NCI-H1092 treated with DMSO at 0.1 percent for 48 hours (cell line): Measurements from ENCODE around the gene COL26A1.
"Not testable (repeated sequence)": the region's sequence is repeated elsewhere in the genome, so short reads cannot be mapped to it uniquely, and the experiment has no call there.

Experiments
- DNase-seq: peaks from one replicate; lab custom pipeline; 2025; lab: John Stamatoyannopoulos, UW

COL26A1 gene

DNA sequence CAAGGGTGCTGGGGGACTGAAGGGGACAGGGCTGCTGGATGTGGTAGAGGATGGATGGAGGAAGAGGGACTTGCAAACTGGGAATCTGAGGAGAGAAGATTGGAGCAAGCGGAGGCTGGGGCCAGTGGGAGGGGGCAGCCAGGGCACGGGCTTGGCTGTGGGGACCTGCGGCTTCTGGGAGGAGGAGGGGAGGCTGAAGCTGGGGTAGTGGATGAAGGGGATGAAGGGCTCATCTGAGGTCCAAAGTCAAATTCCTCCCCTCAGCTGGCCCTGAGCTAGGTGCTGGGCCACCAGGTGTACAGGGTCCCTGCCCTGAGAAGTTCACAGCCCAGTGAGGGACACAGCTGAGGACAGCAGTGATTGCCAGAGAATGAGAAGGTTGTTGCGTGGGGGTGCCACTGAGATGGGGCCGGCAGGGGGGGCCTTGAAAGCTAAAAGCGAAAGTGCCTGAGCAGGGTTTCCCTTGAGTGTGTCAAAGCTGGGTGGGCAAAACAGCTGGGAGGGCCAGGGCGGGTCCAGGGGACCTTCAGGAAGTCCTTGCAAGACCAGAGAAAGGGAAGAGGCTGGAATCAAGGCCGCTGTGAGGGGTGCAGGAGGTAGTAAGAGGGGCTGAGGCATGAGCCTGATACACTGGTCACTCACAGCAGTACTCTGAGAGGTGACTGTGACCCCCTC is 191.2 kb downstream of the COL26A1 start:
- DNase-seq = no peak

DNA sequence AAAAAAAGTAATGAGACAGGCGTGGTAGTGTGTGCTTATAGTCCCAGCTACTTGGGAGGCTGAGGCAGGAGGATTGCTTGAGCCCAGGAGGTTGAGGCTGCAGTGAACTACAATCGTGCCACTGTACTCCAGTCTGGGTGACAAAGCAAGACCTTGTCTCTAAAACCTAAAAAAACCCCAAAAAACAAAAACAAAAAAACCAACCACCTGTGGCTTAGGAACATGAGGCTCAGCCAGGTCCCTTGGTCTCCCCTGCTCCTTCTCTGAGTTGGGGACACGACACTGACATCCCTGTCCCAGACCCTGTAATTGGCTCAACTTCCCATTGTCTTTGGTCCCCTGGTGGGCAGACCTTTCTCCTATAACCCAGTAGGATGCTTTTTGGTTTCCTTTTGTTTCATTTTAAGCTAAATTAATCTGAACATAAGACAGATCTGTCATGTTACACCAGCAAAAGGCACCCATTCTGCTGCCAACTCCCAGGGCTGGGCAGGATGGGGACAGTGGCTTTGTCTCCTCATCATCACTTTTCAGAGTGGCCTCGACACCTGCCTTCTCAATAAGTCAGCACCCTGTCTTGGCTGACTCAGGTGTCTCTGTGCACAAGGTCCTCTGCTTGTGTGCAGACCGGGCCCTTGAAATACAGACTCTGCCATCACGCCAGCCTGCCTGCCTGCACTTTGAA is 192.1 kb downstream of the COL26A1 start:
- DNase-seq = no peak

DNA sequence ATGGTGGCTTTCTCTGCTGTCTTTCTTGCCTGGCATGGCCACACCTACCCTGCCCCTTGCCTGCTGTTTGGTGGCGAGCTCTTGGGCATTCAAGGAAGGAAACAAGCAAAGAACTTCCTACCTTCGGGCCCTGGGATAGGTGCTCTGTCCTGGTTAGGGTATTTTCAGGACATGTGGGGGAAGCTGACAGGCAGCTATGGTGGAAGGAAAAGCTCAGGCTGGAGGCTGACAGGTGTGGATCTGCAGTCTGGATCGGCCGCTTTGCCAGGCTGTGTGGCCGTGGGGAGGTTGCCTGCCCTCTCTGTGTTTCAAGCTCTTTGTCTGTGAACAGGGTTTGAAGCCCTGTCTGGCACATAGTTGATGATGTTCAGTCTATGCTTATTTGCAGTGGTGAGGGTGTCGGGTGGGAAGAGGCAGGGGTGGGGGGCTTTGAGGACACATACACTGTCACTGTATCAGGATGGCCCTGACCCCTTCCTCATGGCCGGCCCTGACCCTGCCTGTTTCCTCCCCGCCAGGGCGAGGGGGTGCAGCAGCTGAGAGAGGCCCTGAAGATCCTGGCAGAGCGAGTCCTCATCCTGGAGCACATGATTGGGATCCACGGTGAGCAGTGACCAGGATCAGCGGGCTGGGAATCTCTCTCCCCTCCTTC is 192.7 kb downstream of the COL26A1 start:
- DNase-seq = no peak

DNA sequence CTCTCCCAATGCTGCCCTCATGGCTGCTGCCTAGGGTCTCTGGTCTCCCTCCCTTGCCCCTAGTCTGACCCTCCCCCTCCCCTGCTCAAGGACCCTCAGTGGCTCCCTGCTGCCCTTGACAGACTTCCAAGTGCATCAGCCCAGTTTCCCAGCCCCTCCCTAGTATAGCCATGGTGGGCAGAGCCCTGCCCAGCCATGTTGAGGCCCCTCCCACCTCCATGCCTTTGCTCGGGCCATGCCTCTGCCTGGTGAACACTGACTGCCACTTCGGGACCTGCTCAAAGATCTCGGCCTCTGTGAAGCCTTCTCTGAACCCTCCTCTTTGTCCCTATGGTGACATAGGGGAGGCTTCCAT is 193.2 kb downstream of the COL26A1 start:
- DNase-seq = no peak

DNA sequence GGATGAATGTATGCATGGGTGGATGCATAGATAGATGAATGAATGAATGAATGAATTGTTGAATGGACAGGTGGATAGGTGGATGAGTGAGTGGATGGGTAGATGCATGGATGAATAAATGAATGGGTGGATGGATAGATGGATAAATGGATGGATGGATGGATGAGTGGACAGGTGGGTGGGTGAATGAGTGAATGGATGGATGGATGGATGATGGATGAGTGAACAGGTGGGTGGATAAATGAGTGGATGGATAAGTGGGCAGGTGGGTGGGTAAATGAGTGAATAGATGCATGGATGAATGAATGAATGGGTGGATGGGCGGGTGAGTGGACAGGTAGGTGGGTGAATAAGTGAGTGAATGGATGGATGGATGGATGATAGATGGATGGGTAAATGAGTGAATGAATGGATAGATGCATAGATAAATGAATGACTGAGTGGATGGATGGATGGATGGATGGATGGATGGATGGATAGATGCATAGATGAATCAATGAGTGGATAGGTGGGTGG is 193.8 kb downstream of the COL26A1 start:
- no peak for DNase-seq

DNA sequence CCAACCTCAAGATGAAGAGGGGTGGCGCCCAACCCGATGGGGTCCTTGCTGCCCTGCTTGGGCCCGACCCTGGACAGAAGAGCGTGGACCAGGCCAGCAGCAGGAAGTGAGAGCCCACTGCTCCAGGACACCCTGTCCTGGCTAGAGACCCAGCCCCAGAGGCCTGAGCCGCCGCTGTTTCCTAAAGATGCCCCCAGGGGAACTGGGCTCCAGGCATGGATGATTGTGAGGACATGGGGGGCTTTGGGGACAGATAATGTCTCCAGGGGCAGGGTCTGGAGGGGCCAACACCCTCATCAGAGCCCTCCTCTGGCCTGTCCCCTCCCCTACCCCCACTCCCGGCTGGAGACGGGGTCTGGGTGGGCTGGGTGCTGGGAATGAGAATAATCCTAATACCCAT is 194.7 kb downstream of the COL26A1 start:
- no peak for DNase-seq

DNA sequence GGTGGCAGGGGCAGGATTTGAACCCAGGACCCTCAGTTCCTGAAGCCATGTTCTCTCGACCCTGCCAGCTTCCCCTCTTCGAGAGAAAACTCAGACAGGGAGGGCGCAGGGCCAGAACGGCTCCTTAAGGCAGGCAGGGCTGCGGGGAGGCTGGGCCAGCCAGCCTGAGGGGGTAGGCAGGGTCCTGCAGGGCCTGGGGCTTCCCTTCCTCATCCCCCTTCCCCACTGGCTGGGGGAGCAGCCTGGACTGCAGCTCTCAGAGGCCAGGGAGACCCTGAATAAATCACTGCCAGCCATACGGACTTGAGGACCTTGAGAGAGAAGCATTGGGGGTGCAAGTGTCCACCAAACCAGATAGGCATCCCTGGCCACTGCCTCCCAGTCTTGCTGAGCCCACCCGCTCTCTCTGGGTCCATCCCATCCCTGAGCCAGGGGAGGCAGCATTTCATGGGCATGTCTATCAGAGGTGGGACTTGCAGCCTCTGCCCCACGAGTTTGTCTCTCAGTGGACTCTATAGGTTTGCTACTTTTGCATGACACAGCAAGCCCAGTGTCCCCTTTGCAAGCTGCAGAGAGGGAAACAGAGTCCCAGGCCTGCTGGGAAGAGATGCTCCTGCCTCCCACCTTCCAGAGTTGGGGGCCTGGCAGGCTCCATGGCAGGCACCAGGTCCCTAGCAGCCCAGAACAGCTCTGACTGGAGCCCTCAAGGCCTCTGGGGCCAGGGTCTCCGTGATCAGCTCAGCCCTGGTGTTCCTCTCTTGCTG is 195.5 kb downstream of the COL26A1 start:
- DNase-seq = no peak

DNA sequence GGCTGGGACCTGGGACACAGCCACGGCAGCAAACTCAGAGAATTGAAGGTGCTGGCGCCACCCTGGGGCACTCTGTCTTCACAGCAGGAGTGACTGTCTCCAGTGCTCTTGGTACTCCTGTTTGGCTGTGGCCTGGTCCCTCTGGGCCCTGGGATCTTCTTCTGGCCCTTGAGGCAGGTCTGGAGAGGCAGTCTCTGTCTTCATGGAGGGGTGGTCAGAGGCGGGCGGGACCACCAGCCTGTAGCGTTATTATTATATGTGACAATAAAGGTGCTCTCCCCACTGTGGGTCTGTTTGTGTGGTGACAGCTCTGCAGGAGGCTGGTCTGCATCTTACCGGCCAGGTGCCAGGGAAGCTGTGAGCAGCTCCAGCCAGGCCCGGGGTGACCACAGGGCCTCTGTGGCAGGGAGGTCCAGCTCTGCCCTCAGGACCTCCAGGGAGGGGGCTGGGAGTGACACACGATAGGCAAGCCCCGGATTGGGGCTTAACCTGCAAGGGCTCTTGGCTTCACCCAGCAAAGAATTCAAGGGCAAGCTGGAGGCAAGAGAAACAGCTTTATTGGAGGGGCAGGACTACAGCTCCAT is 196.2 kb downstream of the COL26A1 start:
- DNase-seq = no peak

DNA sequence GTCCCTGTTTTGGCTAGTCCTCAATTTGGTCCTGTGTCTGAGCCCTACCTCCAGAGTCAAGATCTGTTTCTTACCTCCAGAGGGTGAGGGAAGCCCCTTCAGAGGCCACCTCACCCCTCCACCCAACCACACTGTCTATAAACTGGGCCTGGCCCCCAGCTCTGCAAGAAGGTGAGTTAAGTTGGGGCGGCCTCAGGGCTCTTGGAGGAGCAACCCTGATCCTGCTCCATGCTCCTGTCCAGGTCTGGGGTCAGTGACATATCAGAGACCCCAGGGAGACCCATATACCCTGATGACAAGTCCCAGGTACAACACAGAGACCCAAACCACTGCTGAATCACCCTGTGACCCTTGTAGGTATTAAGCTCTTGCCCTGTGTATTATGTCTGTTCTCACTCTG is 196.9 kb downstream of the COL26A1 start:
- no peak for DNase-seq

DNA sequence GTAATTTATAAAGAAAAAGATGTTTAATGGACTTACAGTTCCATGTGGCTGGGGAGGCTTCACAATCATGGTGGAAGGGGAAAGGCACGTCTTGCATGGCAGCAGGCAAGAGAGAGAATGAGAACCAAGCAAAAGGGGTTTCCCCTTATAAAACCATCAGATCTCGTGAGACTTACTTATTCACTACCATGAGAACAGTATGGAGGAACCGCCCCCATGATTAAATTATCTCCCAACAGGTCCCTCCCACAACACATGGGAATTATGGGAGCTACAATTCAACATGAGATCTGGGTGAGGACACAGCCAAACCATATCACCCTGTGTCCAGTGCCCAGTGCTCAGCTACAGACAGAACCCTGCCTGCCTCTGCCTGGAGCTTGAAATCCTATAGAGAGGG is 197.3 kb downstream of the COL26A1 start:
- DNase-seq = not testable (repeated sequence)

DNA sequence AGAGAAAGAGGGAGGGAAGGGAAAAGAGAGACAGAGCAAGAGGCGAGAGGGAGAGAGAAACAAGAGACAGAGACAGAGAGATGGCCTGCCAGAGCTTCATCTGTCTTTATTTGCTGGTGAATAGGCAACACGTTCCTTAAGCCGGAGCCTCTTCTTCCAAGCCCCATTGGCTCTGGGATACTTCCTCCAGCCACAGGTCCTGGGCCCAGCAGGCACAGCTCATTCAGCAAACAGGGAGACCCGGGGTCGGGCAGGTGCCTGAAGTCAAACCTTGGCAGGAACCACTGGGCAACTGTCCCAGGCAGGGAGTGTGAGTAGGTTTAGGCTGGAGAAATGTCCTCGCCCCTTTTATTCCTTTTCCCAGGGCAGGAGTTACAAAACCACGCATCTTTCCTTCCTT is 198.2 kb downstream of the COL26A1 start:
- no peak for DNase-seq

DNA sequence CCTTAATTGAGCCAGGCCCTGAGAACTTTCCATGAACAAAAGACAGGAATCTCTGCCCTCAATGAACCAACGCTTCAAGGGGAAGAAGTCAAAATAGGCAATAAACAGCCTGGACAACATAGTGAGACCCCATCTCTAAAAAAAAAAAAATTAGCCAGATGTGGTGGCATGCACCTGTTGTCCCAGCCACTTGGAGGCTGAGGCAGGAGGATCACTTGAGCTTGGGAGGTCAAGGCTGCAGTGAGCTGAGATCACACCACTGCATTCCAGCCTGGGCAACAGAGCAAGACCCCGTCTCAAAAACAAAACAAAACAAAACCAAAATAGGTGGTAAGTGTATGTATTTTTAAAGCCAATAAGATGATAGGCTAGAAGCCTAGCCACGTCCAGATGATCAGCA is 198.6 kb downstream of the COL26A1 start:
- DNase-seq = not testable (repeated sequence)

DNA sequence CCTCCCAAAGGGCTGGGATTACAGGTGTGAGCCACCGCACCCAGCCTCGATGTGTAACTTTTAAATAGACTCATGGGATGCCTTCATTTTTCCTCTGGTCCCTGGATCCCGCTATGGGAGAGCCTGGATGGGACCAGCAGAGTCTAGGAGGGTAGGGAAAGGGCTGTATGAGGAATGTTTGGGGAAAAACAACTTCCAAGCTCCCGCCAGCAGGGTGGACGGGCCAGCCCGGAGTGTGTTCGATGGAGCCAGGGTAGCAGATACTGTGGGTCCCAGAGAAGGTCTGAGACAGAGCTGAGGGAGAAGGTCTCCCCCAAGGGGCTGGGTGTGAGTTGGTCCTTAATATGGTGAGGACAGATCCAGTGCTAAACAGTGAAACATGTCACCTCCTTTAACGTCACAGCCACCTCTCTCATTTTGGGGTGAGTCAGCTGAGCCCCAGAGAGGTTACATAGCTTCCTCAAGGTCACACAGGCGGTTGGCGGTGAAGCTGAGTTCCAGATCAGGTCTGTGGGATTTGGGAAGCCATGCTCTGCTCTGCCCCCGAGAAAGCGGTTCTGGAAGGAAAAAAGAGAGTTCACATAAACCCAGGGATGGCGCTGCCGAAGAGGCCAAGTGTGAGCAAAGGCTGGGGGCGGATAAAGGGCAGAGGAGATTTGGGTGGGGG is 200.0 kb downstream of the COL26A1 start:
- DNase-seq = no peak

DNA sequence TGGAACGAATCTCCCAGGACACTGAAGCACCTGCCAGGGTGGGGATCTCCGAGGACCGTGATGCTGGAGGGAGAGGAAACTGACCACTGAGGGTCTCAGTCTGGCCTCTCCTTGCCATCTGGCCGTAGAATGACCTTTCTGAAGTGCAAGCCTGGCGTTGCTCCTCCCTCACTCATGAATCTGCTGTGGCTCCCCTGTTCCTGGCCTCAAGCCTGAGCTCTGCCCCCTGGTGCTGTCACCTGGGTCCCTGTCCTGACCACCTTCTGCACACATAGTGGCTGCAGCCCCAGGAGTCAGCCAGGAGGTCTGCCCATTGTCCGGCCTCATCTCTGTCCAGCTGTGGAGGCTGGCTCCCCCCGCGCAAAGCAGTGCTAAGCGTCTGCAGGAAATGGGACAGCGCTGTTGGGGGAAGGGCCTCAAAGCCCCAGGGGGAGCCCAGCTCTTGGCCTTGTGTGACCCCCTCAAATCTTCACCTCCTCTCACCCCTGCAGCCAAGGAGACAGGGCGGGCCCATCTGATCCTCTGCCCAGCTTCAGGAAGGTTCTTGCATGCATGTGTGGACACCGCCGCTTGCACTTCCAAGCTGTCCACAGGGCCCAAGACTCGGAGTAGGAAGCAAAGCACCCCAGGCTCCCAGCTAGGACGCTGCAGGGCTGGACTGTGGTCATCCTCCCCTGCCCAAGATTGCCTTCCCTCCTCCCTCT is 200.7 kb downstream of the COL26A1 start:
- DNase-seq = no peak

DNA sequence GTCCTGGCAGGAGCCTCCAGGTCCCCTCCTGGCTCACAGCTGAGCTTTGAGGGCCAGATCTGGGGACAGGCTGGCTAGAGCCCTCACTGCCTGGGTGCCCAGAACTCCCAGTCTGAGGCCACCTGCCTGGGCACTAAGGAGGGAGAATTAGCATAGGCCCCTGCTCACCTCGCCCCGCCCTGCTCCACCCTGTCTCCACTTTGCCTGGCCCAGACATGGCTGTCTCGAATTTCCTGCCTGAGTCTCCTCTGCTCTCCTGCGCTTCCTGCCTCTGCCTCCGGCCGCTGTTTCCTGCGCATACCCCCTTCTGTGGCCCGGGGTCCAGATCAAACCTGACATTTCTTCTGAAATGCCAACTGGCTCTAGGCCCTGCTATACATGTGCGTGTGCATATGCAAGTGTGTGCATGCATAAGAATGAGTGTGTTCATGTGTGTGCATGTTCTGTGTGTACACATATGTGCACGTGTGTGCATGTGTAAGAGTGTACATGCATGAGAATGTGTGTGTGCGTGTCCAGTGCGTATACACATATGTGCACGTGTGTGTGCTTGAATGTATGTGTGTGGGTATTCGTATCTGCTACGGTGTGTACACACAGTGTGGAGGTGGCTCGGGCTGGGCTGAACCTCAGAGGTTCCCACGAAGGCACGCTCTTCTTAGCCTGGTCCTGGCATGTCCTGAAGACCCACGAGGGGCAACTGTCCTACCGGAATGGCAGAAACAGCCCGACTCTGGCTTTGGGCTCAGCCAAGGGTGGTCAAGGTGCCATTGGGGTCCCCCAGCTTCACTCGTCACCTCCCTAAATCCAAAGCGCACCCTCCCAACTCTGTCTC is 201.5 kb downstream of the COL26A1 start:
- DNase-seq = no peak

DNA sequence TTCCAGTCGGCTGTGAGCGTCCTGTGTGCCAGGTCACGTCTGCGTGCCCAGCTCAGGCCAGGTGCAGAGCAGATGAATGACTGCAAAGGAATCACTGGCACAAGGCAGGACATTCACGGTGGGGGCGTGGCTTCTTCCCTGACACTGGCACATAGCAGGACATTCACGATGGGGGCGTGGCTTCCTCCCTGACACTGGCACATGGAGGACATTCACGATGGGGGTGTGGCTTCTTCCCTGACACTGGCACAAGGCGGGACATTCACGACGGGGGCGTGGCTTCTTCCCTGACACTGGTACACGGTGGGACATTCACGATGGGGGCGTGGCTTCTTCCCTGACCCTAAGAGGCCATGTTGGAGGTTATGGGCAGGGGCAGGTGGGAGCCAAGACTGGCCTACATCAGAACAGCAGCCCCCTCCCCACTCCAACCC is 202.1 kb downstream of the COL26A1 start:
- DNase-seq = no peak

DNA sequence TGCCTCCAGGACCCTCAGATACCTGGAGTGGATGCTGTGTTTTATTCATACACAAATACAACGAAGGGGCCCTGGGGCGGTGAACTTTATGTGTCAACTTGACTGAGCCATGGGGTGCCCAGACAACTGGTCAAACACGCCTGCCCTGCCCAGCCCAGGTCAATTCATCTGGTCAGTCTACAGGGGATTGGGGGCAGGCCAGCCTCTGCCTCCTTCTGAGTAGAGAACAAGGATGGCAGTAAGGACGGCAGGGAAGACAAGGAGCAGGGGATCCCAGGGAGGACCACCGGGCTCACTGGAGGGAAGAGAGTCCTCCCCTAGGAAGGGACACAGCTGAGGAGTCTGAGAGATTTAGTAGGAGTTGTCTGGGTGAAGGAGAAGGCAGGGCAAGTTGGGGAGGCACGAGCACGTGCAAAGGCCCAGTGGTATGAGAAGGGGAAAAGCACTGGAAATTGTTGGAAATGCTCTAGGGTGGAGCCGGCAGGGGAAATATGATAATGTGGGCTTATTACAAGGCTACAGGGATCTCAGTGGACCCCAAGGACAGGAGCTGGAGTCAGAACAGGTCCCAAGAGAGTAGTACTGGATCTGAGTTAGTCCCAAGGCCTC is 203.0 kb downstream of the COL26A1 start:
- DNase-seq = no peak

DNA sequence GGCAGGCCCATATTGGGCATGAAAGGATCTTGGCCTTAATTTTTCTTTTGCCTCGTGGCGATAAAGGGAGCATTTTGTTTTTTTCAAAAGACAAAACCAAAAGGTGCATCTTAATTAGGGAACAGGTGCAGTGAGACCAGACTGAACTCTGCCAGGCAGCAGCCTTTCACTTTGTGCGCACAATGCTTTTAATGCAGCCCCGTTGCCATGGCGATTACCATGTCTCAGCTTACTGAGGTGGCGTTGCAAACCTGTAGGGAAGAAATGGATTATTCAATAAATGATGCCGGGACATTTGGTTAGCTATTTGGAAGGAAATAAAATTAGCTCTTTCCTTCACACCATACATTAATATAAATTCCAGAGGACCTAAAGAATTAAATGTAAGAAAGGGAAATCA is 204.6 kb downstream of the COL26A1 start:
- peak; percentile 30 for DNase-seq

DNA sequence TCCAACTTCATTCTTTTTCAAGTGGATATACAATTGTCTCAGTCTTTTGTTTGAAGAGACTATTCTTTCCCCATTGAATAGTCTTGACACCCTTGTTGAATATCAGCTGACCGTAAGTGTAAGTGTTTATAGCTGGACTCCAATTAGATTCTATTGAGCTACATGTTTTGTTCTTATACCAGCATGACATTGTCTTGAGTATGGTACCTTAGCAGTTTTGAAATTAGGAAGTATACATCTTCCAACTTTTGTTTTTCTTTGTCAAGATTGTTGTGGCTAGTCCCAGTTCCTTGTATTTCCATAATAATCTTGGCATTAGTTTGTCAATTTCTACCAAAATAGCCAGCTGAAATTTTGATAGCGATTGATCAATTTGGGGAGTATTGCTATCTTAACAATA is 209.5 kb downstream of the COL26A1 start:
- DNase-seq = no peak

DNA sequence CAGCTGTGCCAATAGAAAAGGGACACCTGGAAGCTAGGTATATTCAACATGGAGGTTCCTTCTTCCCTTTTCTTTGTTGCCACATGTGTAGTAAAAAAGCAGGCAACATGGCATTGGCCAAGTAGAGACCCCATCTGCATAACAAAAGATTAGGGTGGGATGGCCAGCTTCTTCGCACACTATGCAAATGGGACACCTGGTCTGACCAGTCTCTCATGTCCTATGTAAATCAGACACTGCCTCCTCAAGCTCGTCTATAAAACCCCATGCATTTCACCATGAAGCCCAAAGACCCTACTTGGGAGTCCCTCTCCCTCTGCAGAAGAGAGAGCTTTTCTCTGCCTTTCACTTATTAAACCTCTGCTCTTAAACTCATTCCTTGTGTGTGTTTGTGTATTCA is 212.5 kb downstream of the COL26A1 start:
- DNase-seq = no peak
